BLaER1 treated with 17β-estradiol and CSF1 and Interleukin-3, amounts not matched to agents 10 nM and 100 nM (cell line): Measurements from ENCODE around the gene NUP214.
"Not testable (repeated sequence)": the region's sequence is repeated elsewhere in the genome, so short reads cannot be mapped to it uniquely, and the experiment has no call there.

Experiments
- H3K27ac ChIP-seq, 11 experiments: shearing (Covaris generic); formaldehyde crosslinking; 2 replicates each; pipeline ENCODE4 v1.8.1; 2022
- H3K27me3 ChIP-seq, 11 experiments: shearing (Covaris generic); formaldehyde crosslinking; 2 replicates each; pipeline ENCODE4 v1.8.1; 2022
- H3K36me3 ChIP-seq, 11 experiments: shearing (Covaris generic); formaldehyde crosslinking; 2 replicates each; pipeline ENCODE4 v1.8.1; 2022
- H3K4me1 ChIP-seq, 10 experiments: shearing (Covaris generic); formaldehyde crosslinking; 2 replicates each; pipeline ENCODE4 v1.8.1; 2022
- H3K4me2 ChIP-seq, 11 experiments: shearing (Covaris generic); formaldehyde crosslinking; 2 replicates each; pipeline ENCODE4 v1.8.1; 2022
- H3K4me3 ChIP-seq, 10 experiments: shearing (Covaris generic); formaldehyde crosslinking; 2 replicates each; pipeline ENCODE4 v1.8.1; 2022
- H3K9ac ChIP-seq, 11 experiments: shearing (Covaris generic); formaldehyde crosslinking; 2 replicates each; pipeline ENCODE4 v1.8.1; 2022
- H3K9me3 ChIP-seq, 11 experiments: shearing (Covaris generic); formaldehyde crosslinking; replicated peaks in 1 of 11; 2 replicates each; pipeline ENCODE4 v1.8.1; 2022
- H4K20me1 ChIP-seq, 11 experiments: shearing (Covaris generic); formaldehyde crosslinking; 2 replicates each; pipeline ENCODE4 v1.8.1; 2022
- Cebpa-rat ChIP-seq, 11 experiments: shearing (Covaris generic); IDR thresholded peaks; 2 replicates each; pipeline ENCODE4 v1.8.1; 2022

Gene NUP214

GRCh38 chr9:131111854-131112311 is 13.5 kb upstream of the NUP214 start:
- H3K36me3 ChIP-seq, result no peaks in the 10 kb centered on the region
- peaks cover 4 to 14% (median 8%) of the 10 kb centered on the region in 10 experiments; a peak in 19 of 20 replicates for H3K4me1 ChIP-seq
- no peak overlapping the region; a peak in 1 of 22 replicates for H3K27ac ChIP-seq
- H4K20me1 ChIP-seq, result no peaks in the 10 kb centered on the region
- no peak for TF ChIP-seq Cebpa-rat (IDR thresholded peaks at IDR 0.05)
- H3K4me2 ChIP-seq, result no peak overlapping the region
- no peaks in the 10 kb centered on the region for H3K9me3 ChIP-seq
- no peak overlapping the region for H3K9ac ChIP-seq
- H3K27me3 ChIP-seq, result no peaks in the 10 kb centered on the region
- no peak overlapping the region for H3K4me3 ChIP-seq

- TF ChIP-seq Cebpa-rat (IDR thresholded peaks at IDR 0.05), result no peak
- Histone ChIP-seq H3K9me3 (no peaks in the 10 kb centered on the region), H3K4me2 (no peak overlapping the region), H3K36me3 (no peaks in the 10 kb centered on the region), H3K9ac (no peak overlapping the region), H4K20me1 (no peaks in the 10 kb centered on the region), H3K4me3 (no peak overlapping the region), H3K27ac (no peak overlapping the region), H3K4me1 (peaks cover 11 to 21% (median 15%) of the 10 kb centered on the region in 10 experiments; a peak in 19 of 20 replicates), H3K27me3 (no peaks in the 10 kb centered on the region)
These were observed 12.8 kb upstream of the NUP214 start for GRCh38 chr9:131112374-131113154.

DNA sequence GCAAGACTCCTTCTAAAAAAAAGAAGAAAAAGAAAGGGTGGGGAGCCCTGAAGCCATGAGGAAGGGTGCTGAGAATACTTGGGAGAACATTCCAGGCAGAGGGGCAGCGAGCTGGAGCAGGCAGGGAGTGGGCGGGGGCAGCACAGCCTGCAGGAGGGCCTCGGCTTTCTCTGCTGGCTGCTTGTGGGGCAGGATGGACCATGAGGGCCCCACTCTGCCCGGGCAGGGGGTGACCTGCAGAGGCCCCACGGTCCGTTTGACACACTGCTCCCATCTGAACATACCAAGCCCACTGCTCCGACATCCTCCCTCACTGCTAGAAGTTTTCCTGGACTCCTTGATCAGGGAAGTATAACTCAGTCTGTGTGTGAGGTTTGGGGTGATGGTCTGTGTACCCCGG is 11.7 kb upstream of the NUP214 start:
- no peak overlapping the region for H3K9ac ChIP-seq
- H3K27ac ChIP-seq, result peak overlapping the region in 1 of 11 experiments; percentile 23; a peak in 1 of 22 replicates
- H4K20me1 ChIP-seq, result no peaks in the 10 kb centered on the region
- no peaks in the 10 kb centered on the region for H3K9me3 ChIP-seq
- no peaks in the 10 kb centered on the region for H3K36me3 ChIP-seq
- TF ChIP-seq Cebpa-rat (IDR thresholded peaks at IDR 0.05), result no peak
- no peak overlapping the region for H3K4me3 ChIP-seq
- peaks cover 11 to 28% (median 22%) of the 10 kb centered on the region in 10 experiments; a peak in 19 of 20 replicates for H3K4me1 ChIP-seq
- no peak overlapping the region for H3K4me2 ChIP-seq
- H3K27me3 ChIP-seq, result no peaks in the 10 kb centered on the region

DNA sequence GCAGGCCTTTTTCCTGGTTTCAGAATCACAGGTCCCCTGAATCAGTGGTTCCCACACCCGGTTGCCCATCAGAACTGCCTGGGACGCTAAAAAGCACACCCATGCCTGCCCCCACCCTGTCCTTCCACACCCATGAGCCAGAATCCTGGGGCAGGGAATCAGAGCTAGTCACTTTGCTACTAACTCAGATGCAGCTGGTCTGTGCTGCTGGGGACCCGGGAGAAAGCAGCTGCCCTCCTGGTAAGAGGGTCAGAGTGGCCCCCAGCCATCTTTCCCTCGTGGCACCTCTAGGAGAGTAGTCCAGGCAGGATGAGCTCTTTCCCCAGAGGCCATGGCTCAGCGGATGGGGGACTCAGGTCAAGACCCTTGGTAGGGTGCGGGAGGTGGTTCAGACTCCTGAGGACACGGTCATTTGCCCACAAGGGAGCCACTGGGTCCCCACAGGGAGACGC is 11.3 kb upstream of the NUP214 start:
- Histone ChIP-seq H4K20me1 (no peaks in the 10 kb centered on the region), H3K4me2 (no peak overlapping the region)

GRCh38 chr9:131115360-131115742 is 10.0 kb upstream of the NUP214 start:
- not testable (repeated sequence) for H3K4me3 ChIP-seq, H3K9ac ChIP-seq, H4K20me1 ChIP-seq, H3K27me3 ChIP-seq, H3K9me3 ChIP-seq, H3K4me2 ChIP-seq, H3K27ac ChIP-seq, H3K36me3 ChIP-seq
- H3K4me1 ChIP-seq, result peaks cover 11 to 28% (median 22%) of the 10 kb centered on the region in 10 experiments; a peak in 19 of 20 replicates

More for the DNA sequence above, 11.3 kb upstream of the NUP214 start:
- Histone ChIP-seq H3K27ac (peak overlapping the region in 3 of 11 experiments; percentile 13 to 23 (median 15); a peak in 3 of 22 replicates), H3K9me3 (no peaks in the 10 kb centered on the region), H3K4me1 (peaks cover 11 to 28% (median 22%) of the 10 kb centered on the region in 10 experiments; a peak in 19 of 20 replicates), H3K27me3 (no peaks in the 10 kb centered on the region), H3K9ac (no peak overlapping the region; a peak in 1 of 22 replicates), H3K4me3 (no peak overlapping the region), H3K36me3 (no peaks in the 10 kb centered on the region)
- no peak for TF ChIP-seq Cebpa-rat (IDR thresholded peaks at IDR 0.05)

DNA sequence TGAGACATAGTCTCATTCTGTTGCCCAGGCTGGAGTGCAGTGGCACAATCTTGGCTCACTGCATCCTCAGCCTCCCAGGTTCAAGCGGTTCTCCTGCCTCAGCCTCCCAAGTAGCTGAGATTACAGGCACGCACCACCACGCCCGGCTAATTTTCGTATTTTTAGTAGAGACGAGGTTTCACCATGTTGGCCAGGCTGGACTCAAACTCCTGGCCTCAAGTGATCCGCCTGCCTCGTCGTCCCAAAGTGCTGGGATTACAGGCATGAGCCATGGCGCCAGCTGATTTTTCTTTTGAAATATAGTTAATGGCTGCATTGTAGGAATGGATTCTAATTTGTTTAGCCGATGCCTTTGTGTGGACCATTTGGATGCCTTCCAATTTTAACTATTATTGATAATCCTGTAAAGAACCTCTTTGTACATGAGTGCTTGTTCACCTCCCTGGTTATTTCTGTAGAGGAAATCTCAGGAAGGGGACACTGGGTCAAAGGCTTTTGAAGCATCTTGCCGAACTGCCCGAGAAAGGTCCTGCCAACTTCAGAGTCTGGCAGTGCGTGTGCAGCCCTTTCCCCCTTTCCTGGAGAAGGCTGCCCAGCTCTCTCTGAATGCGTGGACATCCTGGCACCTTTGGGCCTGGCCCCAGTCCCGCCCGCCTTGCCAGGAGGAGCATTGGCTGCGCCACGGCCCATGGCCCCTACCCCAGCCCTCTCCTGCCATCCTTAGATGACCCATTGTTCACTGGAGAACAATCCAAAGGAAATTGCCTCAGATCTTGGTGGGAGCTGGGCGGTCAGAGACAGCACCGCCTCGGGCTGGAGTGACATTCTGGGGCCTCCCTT is 8.9 kb upstream of the NUP214 start:
- TF ChIP-seq Cebpa-rat (IDR thresholded peaks at IDR 0.05), result no peak
- Histone ChIP-seq H3K27me3 (no peaks in the 10 kb centered on the region), H3K4me1 (peaks cover 11 to 26% (median 22%) of the 10 kb centered on the region in 10 experiments; a peak in 19 of 20 replicates), H3K4me3 (0 out of 20 replicates have a peak overlapping the region, but pooled peaks of 1 of the 10 experiments have one; percentile 1), H3K9ac (peak overlapping the region in 9 of 11 experiments; percentile 42 to 74 (median 55); a peak in 16 of 22 replicates), H3K4me2 (peak overlapping the region; percentile 14 to 89 (median 84)), H3K36me3 (peaks cover 0 to 5% (median 0%) of the 10 kb centered on the region in 11 experiments; a peak in 1 of 22 replicates), H4K20me1 (no peaks in the 10 kb centered on the region), H3K27ac (peak overlapping the region in 8 of 11 experiments; percentile 59 to 83 (median 76); a peak in 16 of 22 replicates), H3K9me3 (no peaks in the 10 kb centered on the region)

GRCh38 chr9:131117121-131117761 is 8.1 kb upstream of the NUP214 start:
- peaks cover 0 to 5% (median 0%) of the 10 kb centered on the region in 11 experiments; a peak in 1 of 22 replicates for H3K36me3 ChIP-seq
- H3K27me3 ChIP-seq, result no peaks in the 10 kb centered on the region
- peaks cover 11 to 26% (median 22%) of the 10 kb centered on the region in 10 experiments; a peak in 19 of 20 replicates for H3K4me1 ChIP-seq
- peak overlapping the region; percentile 14 to 89 (median 84) for H3K4me2 ChIP-seq
- H3K9me3 ChIP-seq, result no peaks in the 10 kb centered on the region
- H4K20me1 ChIP-seq, result no peaks in the 10 kb centered on the region
- H3K4me3 ChIP-seq, result peak overlapping the region in 1 of 10 experiments; percentile 1; a peak in 1 of 20 replicates
- no peak for TF ChIP-seq Cebpa-rat (IDR thresholded peaks at IDR 0.05)
- peak overlapping the region in 8 of 11 experiments; percentile 59 to 83 (median 76); a peak in 16 of 22 replicates for H3K27ac ChIP-seq
- peak overlapping the region in 9 of 11 experiments; percentile 42 to 74 (median 55); a peak in 16 of 22 replicates for H3K9ac ChIP-seq

DNA sequence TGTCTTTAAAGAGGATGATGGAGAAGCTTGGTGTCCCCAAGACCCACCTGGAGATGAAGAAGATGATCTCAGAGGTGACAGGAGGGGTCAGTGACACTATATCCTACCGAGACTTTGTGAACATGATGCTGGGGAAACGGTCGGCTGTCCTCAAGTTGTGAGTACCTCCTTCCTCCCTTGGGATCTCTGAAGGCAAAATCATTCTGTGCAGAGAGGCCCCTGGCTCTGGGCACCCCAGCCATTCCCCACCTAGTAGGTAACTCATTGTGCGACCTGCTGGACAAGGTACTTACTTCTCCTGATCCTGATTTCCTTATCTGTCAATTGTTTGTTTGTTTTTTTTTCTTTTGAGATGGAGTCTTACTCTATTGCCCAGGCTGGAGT is 7.6 kb upstream of the NUP214 start:
- Histone ChIP-seq H3K27me3 (no peaks in the 10 kb centered on the region), H3K27ac (peak overlapping the region in 8 of 11 experiments; percentile 59 to 83 (median 76); a peak in 16 of 22 replicates), H4K20me1 (no peaks in the 10 kb centered on the region), H3K4me3 (no peak overlapping the region), H3K9ac (peak overlapping the region in 8 of 11 experiments; percentile 49 to 74 (median 62); a peak in 13 of 22 replicates), H3K4me2 (peak overlapping the region; percentile 14 to 89 (median 84); a peak in 20 of 22 replicates), H3K4me1 (peaks cover 11 to 26% (median 22%) of the 10 kb centered on the region in 10 experiments; a peak in 19 of 20 replicates), H3K36me3 (peaks cover 0 to 5% (median 0%) of the 10 kb centered on the region in 11 experiments; a peak in 1 of 22 replicates), H3K9me3 (no peaks in the 10 kb centered on the region)
- TF ChIP-seq Cebpa-rat (IDR thresholded peaks at IDR 0.05), result no peak
